Pancreas (tissue), 10 donors: Measurements from ENCODE around the gene FGFBP1. TPM values are rescaled to one million over a fixed set of nuclear protein-coding genes. Genes with fewer than 3 reads are reported as not detected.

Experiments used
- ATAC-seq, 4 donors: fragments of 200-7000 bp; cut with Tn5 transposase; one replicate each; pipeline versions ENCODE4 v1.8.0 to v1.9.1; 2020; ENCODE audit warnings: mild to moderate bottlenecking in 4 of 4, moderate library complexity in 4 of 4
- DNase-seq, 6 donors: peaks; one replicate each; pipeline ENCODE4 v3.0.0-alpha.2; 2020
- FAIRE-seq: peaks from 2 replicates; lab custom pipeline; 2012; peaks lifted over from hg19 to GRCh38; lab: Jason Lieb, UNC
- H3K27ac ChIP-seq, 4 donors: fragments of 200-600 bp; sonication (generic); 1 replicate in 3 of 4; 2 replicates in 1 of 4; pipeline versions ENCODE4 v1.5.0 to v1.8.0; 2020
- H3K27me3 ChIP-seq, 4 donors: fragments of 200-600 bp; one replicate each; pipeline ENCODE4 v1.8.0; 2021
- H3K36me3 ChIP-seq, 3 donors: fragments of 200-600 bp; sonication (generic) in 1 of 3; one replicate each; pipeline versions ENCODE4 v1.5.0 to v1.8.0; 2020 to 2021
- H3K4me1 ChIP-seq, 3 donors: fragments of 200-600 bp; one replicate each; pipeline ENCODE4 v1.8.0; 2021
- H3K4me3 ChIP-seq, 4 donors: fragments of 200-600 bp; sonication (generic) in 2 of 4; one replicate each; pipeline versions ENCODE4 v1.5.0 to v1.8.0; 2020 to 2021
- H3K9me3 ChIP-seq, 4 donors: fragments of 200-600 bp; one replicate each; pipeline ENCODE4 v1.8.0; 2021
- CTCF ChIP-seq, 4 donors: fragments of 200-600 bp; sonication (generic) in 3 of 4; IDR thresholded peaks; one replicate each; pipeline versions ENCODE4 v1.5.0 to v1.8.0; 2021; ENCODE audit warnings: antibody characterized with exemption in 4 of 4
- WGBS, 2 donors: extraction: QIAGEN DNeasy Blood & Tissue Kit; methylation state at CpG; one replicate each; pipeline ENCODE4 v1.1.7; 2013; 5-methylcytosine and 5-hydroxymethylcytosine counted together
- intact Hi-C, 3 donors: fragments of 100-400 bp; cut with DNase I; formaldehyde crosslinking; loops; one replicate each; pipeline versions ENCODE4 v1.11.1 to v1.14.2; 2022
- polyA plus RNA-seq, 2 donors: library from polyadenylated mRNA; stranded (reverse); fragments of 200-250 nt; gene quantifications; one replicate each; pipeline ENCODE4 v1.2.3, GENCODE V29; 2013
- total RNA-seq, 6 donors: library from RNA; stranded (reverse); fragmentation: NEBNext Ultra II Directional in 4 of 6; extraction: Animal tissue kit (Norgen Biotek cat#: 25700) in 4 of 6; gene quantifications; one replicate each; pipeline versions ENCODE4 v1.2.1 to v1.2.4, GENCODE V29; 2021 to 2023
- donor health status: healthy with polysubstance abuse.
- donor health status: DM: no; HTN: no; CAD: no; lungs with moderate emphysema.
- donor health status: DM: no; HTN: no; CAD: no.
- donor health status: control.
- donor health status: control.
- donor health status: Bipolar disorder and iron deficiency.
- donor health status: DM: yes; HTN: yes; CAD: no.
- donor health status: DM: no; HTN: no; CAD: no.
- donor health status: DM: no; HTN: no; CAD: no.
- donor health status: DM: yes; HTN: yes; CAD: no.

Gene FGFBP1
- total and polyA plus RNA-seq, 8 donors, result 0.09 to 0.26 (median 0.12) TPM; not detected in 3

DNA sequence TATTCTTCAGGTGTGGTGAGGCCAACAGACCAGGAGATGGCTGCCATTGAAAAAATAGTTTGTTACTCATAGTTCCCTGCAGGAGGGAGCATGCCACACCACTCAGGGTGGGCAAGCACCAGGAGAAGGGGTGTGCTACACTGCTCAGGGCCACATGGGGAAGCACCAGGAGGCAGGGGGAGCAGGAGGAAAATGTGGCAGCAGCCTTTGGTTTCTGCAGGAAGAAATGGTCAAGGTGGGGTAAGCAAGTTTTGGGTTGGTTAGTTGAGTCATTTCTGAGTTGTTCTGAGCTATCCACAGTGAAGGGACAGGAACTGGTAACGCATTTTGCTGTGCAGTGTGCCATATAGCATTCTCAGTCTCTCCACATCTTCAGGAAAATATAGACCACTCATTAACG, 23.8 kb downstream of the FGFBP1 start:
- FAIRE-seq, result no peak
- 53 to 63% methylated on average over 2 of the region's 2 CpGs for WGBS, 2 donors
- no peak overlapping the region for H3K4me3 ChIP-seq
- no peaks in the 10 kb centered on the region for H3K9me3 ChIP-seq
- intact Hi-C loops, result no loop called here
- H3K36me3 ChIP-seq, result no peaks in the 10 kb centered on the region
- no peak overlapping the region for H3K27ac ChIP-seq
- DNase-seq, result no peak
- no peaks in the 10 kb centered on the region for H3K4me1 ChIP-seq
- H3K27me3 ChIP-seq, result no peaks in the 10 kb centered on the region
- no peak for ATAC-seq
- no peak for TF ChIP-seq CTCF (IDR thresholded peaks at IDR 0.05)

DNA sequence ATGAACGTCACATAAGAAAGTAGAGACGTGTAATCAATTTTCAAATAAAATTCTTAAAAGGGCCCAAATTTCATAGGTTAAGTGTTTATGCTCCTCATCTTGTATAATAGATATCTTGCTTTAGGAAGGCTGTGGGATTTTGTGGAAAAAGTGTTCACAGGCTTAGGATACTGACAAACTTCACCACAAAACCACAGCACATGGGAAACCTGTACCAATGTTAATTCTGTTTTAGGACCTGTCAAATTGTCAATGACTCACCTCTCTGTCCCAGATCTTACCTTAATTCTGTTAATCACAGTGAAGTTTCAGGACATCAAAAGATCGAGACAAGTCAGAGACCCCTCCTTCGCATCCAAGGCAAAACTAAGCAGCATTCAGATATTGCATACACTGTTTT, 24.2 kb downstream of the FGFBP1 start:
- no peaks in the 10 kb centered on the region for H3K9me3 ChIP-seq
- ATAC-seq (no peak), DNase-seq (no peak), FAIRE-seq (no peak)
- H3K4me3 ChIP-seq, result no peak overlapping the region
- H3K4me1 ChIP-seq, result no peaks in the 10 kb centered on the region
- 73 to 86% methylated on average over 4 of the region's 4 CpGs for WGBS, 2 donors
- peak overlapping the region in 2 of 4 donors; percentile 15 to 23 for H3K27ac ChIP-seq
- H3K36me3 ChIP-seq, result no peaks in the 10 kb centered on the region
- no peaks in the 10 kb centered on the region for H3K27me3 ChIP-seq
- intact Hi-C loops, result no loop called here
- TF ChIP-seq CTCF (IDR thresholded peaks at IDR 0.05), result no peak

- peak overlapping the region in 2 of 4 donors; percentile 15 to 23 for H3K27ac ChIP-seq
- intact Hi-C loops, result no loop called here
These were observed 24.9 kb downstream of the FGFBP1 start for GRCh38 chr4:15913631-15913970.

DNA sequence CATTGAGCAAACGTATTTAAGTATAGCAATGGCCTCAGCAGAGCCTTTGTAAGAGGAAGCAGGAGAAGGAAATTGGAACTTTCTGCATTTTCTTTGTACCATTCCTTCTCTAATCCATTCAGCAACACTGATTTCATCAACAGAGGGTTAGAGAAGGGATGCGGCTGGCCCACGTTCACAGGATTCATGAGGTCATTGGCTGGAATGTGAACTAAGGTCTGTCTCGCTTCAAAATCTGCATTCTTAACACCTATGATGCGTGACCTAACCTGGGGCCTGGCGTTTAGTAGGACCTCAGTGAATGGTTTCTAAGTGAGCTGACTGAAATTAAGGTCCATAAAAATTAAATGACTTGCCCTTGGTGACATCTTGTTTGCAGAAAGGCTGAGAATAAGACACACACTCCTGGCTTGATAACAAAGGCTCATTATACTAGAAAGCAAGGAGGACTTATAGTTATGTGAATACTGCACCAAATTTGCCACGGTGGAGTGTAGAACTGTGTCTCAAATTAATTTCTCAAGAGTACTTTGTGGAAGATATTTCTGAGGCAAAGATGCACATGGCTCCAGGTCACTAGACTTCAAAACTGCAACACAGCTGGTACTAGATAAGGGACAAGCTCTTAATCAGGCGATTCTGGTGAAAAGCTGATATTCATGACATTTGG, 25.4 kb downstream of the FGFBP1 start:
- DNase-seq, result no peak
- Histone ChIP-seq H3K4me3 (no peak overlapping the region), H3K9me3 (no peaks in the 10 kb centered on the region), H3K4me1 (no peaks in the 10 kb centered on the region), H3K27me3 (no peaks in the 10 kb centered on the region), H3K36me3 (no peaks in the 10 kb centered on the region), H3K27ac (peak overlapping the region in 2 of 4 donors; percentile 15 to 23)
- ATAC-seq, result no peak
- WGBS, 2 donors, result 43 to 47% methylated on average over 8 of the region's 8 CpGs
- intact Hi-C loops, result no loop called here
- no peak for TF ChIP-seq CTCF (IDR thresholded peaks at IDR 0.05)
- no peak for FAIRE-seq

More at GRCh38 chr4:15913631-15913970, 24.9 kb downstream of the FGFBP1 start:
- WGBS, 2 donors, result 26 to 37% methylated on average over 2 of the region's 2 CpGs
- FAIRE-seq, result no peak
- DNase-seq, result no peak
- Histone ChIP-seq H3K4me3 (no peak overlapping the region), H3K9me3 (no peaks in the 10 kb centered on the region), H3K27me3 (no peaks in the 10 kb centered on the region), H3K4me1 (no peaks in the 10 kb centered on the region), H3K36me3 (no peaks in the 10 kb centered on the region)
- peak in 3 of 4 donors; percentile 69 to 72 (median 71) for ATAC-seq
- TF ChIP-seq CTCF (IDR thresholded peaks at IDR 0.05), result no peak

DNA sequence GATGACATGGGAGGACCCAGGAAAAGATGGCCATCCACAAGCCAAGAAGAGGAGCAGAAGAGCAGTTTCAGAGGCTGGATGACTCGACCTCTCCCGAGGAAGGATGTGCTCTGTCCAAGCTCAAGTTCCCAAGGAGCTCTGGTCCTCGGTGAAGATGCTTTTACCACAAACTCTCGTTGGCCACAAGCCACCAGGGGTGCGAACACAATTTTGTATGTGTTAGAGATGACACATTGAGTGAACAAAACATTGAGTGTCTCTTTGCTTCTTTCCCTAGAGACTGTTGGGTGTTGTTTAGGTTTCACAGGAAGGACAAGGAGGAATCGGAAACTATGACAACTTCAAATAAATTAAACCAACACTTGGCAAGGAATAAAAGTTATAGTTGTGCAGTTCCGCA, 26.3 kb downstream of the FGFBP1 start:
- Histone ChIP-seq H3K4me3 (no peak overlapping the region), H3K36me3 (no peaks in the 10 kb centered on the region), H3K27ac (no peak overlapping the region), H3K4me1 (no peaks in the 10 kb centered on the region), H3K9me3 (no peaks in the 10 kb centered on the region), H3K27me3 (no peaks in the 10 kb centered on the region)
- DNase-seq, result no peak
- 46 to 58% methylated on average over 7 of the region's 7 CpGs for whole genome bisulfite sequencing, 2 donors
- FAIRE-seq, result no peak
- no peak for ATAC-seq
- no peak for TF ChIP-seq CTCF (IDR thresholded peaks at IDR 0.05)
- intact Hi-C loops, result no loop called here
